Stomach (tissue), 9 donors: ENCODE results near the gene DNAAF1. TPM values are rescaled to one million over a fixed set of nuclear protein-coding genes. Genes with fewer than 3 reads are reported as not detected.

Experiments
- DNase-seq, 2 donors: peaks; one replicate each; pipeline versions ENCODE4 v3.0.0 to v3.0.0-alpha.2; 2013 to 2019
- H3K27ac ChIP-seq, 5 donors: fragments of 200-600 bp in 4 of 5; sonication (generic) in 4 of 5; one replicate each; pipeline ENCODE4 v1.5.1; 2013 to 2019; ENCODE audit warnings: mild to moderate bottlenecking in 1 of 5, moderate library complexity in 1 of 5
- H3K27me3 ChIP-seq, 3 donors: fragments of 200-600 bp; sonication (generic); one replicate each; pipeline ENCODE4 v1.5.1; 2017 to 2019; ENCODE audit warnings: mixed run types in 1 of 3
- H3K36me3 ChIP-seq, 4 donors: fragments of 200-600 bp; sonication (generic); 1 replicate in 3 of 4; 2 replicates in 1 of 4; pipeline ENCODE4 v1.5.1; 2016 to 2019
- H3K4me1 ChIP-seq, 4 donors: fragments of 200-600 bp; sonication (generic); one replicate each; pipeline ENCODE4 v1.5.1; 2016 to 2019
- H3K4me3 ChIP-seq, 4 donors: fragments of 200-600 bp; sonication (generic) in 3 of 4; one replicate each; pipeline ENCODE4 v1.5.1; 2016 to 2019; ENCODE audit warnings: mild to moderate bottlenecking in 1 of 4
- H3K9me3 ChIP-seq, 4 donors: fragments of 200-600 bp; sonication (generic); one replicate each; pipeline ENCODE4 v1.5.1; 2016 to 2019
- EP300 ChIP-seq: sonication (generic); formaldehyde crosslinking; IDR thresholded peaks from one replicate; pipeline ENCODE4 v1.6.1; 2017; ENCODE audit warnings: antibody characterized with exemption
- POLR2A ChIP-seq, 4 donors: fragments of 450-650 bp; IDR thresholded peaks; one replicate each; pipeline ENCODE4 v1.6.1; 2016; ENCODE audit warnings: antibody characterized with exemption in 4 of 4, control low read depth in 2 of 4, mild to moderate bottlenecking in 1 of 4, moderate library complexity in 1 of 4
- POLR2AphosphoS5 ChIP-seq, 3 donors: sonication (generic); formaldehyde crosslinking; IDR thresholded peaks; one replicate each; pipeline ENCODE4 v1.6.1; 2016; ENCODE audit warnings: antibody characterized with exemption in 3 of 3
- WGBS, 5 donors: extraction: QIAGEN DNeasy Blood & Tissue Kit in 3 of 5; methylation state at CpG; one replicate each; pipeline versions ENCODE4 v1.1.5 to v1.1.7; 2013 to 2018; 5-methylcytosine and 5-hydroxymethylcytosine counted together
- intact Hi-C: fragments of 100-400 bp; cut with DNase I; formaldehyde crosslinking; loops from one replicate; pipeline ENCODE4 v1.15.1; 2023; ENCODE audit warnings: low total_unique reads
- polyA plus RNA-seq, 3 donors: library from polyadenylated mRNA; stranded (reverse); fragments of 200-250 nt; gene quantifications; one replicate each; pipeline ENCODE4 v1.2.3, GENCODE V29; 2013
- total RNA-seq, 5 donors: library from RNA; depleted of rRNA; stranded (reverse); fragments of >200 nt; gene quantifications; one replicate each; pipeline versions ENCODE4 v1.1.0 to v1.2.3, GENCODE V29; 2014 to 2016
- TF ChIP-seq, protein P1 (sequence below), 7 experiments: fragments of 450-650 bp in 4 of 7; fragments of 200-600 bp in 3 of 7; sonication (generic) in 3 of 7; IDR thresholded peaks; one replicate each; pipeline ENCODE4 v1.5.1; 2016 to 2019; ENCODE audit warnings: antibody characterized with exemption in 7 of 7, control low read depth in 2 of 7, mild to moderate bottlenecking in 1 of 7
- donor health status: healthy with polysubstance abuse.
- donor health status: Bipolar disorder and iron deficiency.
- donor health status: healthy.

DNAAF1 gene
- total and polyA plus RNA-seq, 8 donors = 0.37 to 11.4 (median 1.4) TPM; not detected in 3

DNA sequence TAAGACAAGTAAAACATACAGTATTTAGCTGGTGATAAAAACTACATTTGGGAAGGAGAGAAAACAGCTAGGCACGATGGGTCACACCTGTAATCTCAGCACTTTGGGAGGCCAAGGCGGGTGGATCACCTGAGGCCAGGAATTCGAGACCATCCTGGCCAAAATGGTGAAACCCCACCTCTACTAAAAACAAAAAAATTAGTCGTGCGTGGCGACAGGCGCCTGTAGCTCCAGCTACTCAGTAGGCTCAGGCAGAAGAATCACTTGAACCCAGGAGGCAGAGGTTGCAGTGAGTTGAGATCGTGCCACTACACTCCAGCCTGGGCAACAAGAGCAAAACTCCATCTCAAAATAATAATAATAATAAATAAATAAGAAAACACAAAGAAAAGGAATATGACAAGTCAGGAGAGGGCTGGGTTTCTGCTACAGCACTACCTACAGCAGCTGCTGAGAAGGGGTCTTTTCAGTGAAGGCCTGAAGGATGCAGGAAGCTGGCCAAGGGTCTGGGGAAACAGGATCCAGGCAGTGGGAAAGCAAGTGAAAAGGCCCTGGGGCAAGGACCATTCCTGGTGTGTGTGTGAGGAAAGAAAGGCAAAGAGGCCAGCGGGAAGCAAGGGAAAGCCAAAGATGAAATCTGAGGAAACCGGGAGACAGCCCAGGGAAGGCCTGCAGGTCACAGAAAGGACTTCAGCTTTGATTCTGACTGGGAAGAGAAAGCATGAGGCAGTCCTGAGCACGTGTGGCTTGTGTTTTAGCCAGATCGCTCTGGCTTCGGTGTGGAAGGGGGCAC lies 39.0 kb upstream of the DNAAF1 start:
- TF ChIP-seq EP300 = no peak
- TF ChIP-seq POLR2AphosphoS5 (IDR thresholded peaks at IDR 0.05) = no peak
- TF ChIP-seq, protein P1, sequence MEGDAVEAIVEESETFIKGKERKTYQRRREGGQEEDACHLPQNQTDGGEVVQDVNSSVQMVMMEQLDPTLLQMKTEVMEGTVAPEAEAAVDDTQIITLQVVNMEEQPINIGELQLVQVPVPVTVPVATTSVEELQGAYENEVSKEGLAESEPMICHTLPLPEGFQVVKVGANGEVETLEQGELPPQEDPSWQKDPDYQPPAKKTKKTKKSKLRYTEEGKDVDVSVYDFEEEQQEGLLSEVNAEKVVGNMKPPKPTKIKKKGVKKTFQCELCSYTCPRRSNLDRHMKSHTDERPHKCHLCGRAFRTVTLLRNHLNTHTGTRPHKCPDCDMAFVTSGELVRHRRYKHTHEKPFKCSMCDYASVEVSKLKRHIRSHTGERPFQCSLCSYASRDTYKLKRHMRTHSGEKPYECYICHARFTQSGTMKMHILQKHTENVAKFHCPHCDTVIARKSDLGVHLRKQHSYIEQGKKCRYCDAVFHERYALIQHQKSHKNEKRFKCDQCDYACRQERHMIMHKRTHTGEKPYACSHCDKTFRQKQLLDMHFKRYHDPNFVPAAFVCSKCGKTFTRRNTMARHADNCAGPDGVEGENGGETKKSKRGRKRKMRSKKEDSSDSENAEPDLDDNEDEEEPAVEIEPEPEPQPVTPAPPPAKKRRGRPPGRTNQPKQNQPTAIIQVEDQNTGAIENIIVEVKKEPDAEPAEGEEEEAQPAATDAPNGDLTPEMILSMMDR (IDR thresholded peaks at IDR 0.05) = no peak
- TF ChIP-seq POLR2A (IDR thresholded peaks at IDR 0.05) = no peak
- Histone ChIP-seq H3K4me3 (no peak overlapping the region), H3K27me3 (no peaks in the 10 kb centered on the region), H3K36me3 (peaks cover 0 to 42% (median 38%) of the 10 kb centered on the region in 4 donors), H3K27ac (no peak overlapping the region), H3K4me1 (peaks cover 4 to 76% (median 36%) of the 10 kb centered on the region in 4 donors), H3K9me3 (no peaks in the 10 kb centered on the region)
- WGBS, 5 donors = 85 to 87% (median 87%) methylated on average over 13 of the region's 13 CpGs
- DNase-seq = no peak
- intact Hi-C loops = no loop called here

DNA sequence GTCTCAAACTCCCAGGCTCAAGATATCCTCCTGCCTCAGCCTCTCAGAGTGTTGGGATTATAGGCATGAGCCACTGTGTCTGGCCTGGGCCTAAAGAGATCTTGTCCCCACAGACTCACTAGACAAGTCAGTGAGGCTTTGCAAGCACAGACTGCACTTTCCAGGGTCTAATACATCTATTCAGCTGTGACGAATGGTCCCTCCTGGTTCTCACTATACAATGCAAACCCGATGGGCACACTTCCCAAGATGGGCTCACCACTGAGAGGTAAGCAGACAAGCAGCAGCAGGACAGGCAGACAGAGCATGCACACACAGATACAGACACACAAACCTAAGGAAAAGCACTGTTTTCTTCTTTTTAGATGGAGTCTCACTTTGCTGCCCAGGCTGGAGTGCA lies 37.2 kb upstream of the DNAAF1 start:
- no peak for DNase-seq
- Histone ChIP-seq H3K4me3 (no peak overlapping the region), H3K36me3 (peaks cover 0 to 34% (median 31%) of the 10 kb centered on the region in 4 donors), H3K27ac (no peak overlapping the region), H3K27me3 (no peaks in the 10 kb centered on the region), H3K4me1 (peaks cover 4 to 79% (median 38%) of the 10 kb centered on the region in 4 donors), H3K9me3 (no peaks in the 10 kb centered on the region)
- WGBS, 5 donors = 75 to 100% (median 80%) methylated on average over 2 of the region's 2 CpGs
- intact Hi-C loops = no loop called here
- TF ChIP-seq, protein P1 (IDR thresholded peaks at IDR 0.05) = no peak
- TF ChIP-seq POLR2A (IDR thresholded peaks at IDR 0.05) (no peak), EP300 (no peak), POLR2AphosphoS5 (IDR thresholded peaks at IDR 0.05) (no peak)

DNA sequence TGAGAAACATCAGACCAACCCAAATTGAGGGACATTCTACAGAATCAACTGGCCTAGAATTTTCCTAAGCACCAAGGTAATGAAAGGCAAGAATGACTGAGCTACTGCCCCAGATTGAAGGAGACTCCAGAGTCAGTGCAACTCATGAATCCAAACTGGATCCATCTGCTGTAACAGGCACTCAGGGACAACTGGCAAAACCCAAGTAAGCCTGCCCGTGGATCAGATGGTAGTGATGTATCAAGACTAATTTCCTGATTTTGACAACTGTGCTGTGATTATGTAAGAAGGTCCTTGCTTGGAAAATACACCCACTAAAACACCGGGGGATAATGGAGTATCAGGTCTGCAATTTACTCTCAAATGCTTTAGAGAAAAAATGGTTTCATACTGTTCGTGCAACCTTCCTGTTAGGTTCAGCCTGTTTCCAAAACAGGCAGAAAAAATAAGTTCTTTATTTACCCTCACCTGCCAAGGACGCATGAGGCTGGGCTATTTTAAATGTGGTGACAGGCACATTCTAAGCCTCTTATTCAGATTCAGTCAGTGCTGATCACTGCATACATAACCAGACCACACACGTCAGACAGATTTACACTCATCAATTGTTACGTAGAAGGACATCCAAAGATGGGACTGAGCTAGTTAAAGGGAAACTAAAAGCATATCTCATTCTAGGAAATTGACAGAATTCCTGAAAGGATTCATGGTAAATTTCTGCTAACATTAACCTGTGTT lies 35.3 kb upstream of the DNAAF1 start:
- H3K9me3 ChIP-seq = no peaks in the 10 kb centered on the region
- intact Hi-C loops = no loop called here
- peaks cover 0 to 34% (median 31%) of the 10 kb centered on the region in 4 donors for H3K36me3 ChIP-seq
- no peak overlapping the region for H3K4me3 ChIP-seq
- no peaks in the 10 kb centered on the region for H3K27me3 ChIP-seq
- TF ChIP-seq, protein P1 (IDR thresholded peaks at IDR 0.05) = no peak
- TF ChIP-seq POLR2A (IDR thresholded peaks at IDR 0.05) (no peak), EP300 (no peak), POLR2AphosphoS5 (IDR thresholded peaks at IDR 0.05) (no peak)
- peak overlapping the region in 1 of 5 donors; percentile 1 for H3K27ac ChIP-seq
- peaks cover 0 to 81% (median 37%) of the 10 kb centered on the region in 4 donors for H3K4me1 ChIP-seq
- 53 to 66% (median 62%) methylated on average over 6 of the region's 6 CpGs for WGBS, 5 donors
- no peak for DNase-seq

DNA sequence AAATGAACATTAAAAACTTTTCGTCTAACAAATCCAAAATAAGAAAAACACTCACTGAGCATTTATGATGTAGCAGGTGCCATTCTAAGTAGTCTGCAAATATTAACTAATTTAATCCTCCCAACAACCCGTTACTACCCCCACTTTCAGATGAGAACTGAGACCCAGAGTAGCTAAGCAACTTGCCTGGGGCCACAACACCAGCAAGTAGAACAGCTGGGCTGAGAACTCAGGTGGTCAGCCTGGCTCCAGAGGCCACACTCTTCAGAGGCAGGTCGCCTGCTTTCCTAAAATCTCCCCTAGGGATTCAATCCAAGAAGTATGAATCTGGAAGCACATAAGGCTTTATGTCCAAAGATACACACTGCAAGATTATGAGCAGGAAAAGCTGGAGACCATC lies 34.6 kb upstream of the DNAAF1 start:
- WGBS, 5 donors = 75 to 89% (median 85%) methylated on average over 3 of the region's 3 CpGs
- intact Hi-C loops = no loop called here
- no peak for TF ChIP-seq POLR2A (IDR thresholded peaks at IDR 0.05)

More for the DNA sequence above, 34.6 kb upstream of the DNAAF1 start:
- no peaks in the 10 kb centered on the region for H3K9me3 ChIP-seq
- no peaks in the 10 kb centered on the region for H3K27me3 ChIP-seq
- H3K4me3 ChIP-seq = no peak overlapping the region
- peaks cover 0 to 34% (median 29%) of the 10 kb centered on the region in 4 donors for H3K36me3 ChIP-seq
- peak overlapping the region in 1 of 5 donors; percentile 1 for H3K27ac ChIP-seq
- H3K4me1 ChIP-seq = peaks cover 6 to 81% (median 42%) of the 10 kb centered on the region in 4 donors
- no peak for DNase-seq
